HG03159 (cell line): ENCODE measurements around the gene NBEAL1.
"Not testable (repeated sequence)": the region's sequence is repeated elsewhere in the genome, so short reads cannot be mapped to it uniquely, and the experiment has no call there.

Experiments used
- ATAC-seq: cut with Tn5 transposase; IDR thresholded peaks from one replicate; pipeline ENCODE4 v1.9.1; 2021; ENCODE audit warnings: mild to moderate bottlenecking, moderate library complexity; ENCODE audit not compliant: unreplicated experiment

The NBEAL1 gene

DNA sequence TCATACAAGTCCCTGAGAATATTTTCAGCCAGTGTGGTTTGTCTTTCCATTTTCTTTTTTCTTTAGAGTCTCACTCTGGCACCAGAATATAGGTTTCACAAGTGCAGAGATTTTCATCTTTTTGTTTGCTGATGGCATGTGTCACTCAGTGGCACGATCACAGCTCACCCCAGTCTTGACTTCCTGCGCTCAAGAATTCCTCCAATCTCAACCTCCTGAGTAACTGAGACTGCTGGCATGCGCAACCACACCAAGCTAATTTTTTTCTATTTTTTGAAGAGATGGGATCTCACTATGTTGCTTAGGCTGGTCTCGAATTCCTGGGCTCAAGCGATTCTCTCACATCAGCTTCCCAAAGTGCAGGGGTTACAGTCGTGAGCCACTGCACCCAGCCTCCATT lies 23.9 kb downstream of the NBEAL1 start:
- no peak for ATAC-seq

DNA sequence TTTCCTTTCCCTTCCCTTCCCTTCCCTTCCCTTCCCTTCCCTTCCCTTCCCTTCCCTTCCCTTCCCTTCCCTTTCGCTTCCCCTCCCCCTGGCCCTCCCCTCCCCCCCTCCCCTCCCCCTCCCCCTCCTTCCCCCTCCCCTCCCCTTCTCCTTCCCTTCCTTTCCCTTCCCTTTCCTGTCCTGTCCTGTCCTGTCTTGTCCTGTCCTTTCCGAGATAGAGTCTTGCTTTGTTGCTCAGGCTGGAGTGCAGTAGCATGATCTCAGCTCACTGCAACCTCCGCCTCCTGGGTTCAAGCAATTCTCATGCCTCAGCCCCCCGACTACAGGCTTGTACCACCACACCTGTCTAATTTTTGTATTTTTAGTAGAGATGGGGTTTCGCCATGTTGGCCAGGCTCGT lies 24.5 kb downstream of the NBEAL1 start:
- ATAC-seq: not testable (repeated sequence)

DNA sequence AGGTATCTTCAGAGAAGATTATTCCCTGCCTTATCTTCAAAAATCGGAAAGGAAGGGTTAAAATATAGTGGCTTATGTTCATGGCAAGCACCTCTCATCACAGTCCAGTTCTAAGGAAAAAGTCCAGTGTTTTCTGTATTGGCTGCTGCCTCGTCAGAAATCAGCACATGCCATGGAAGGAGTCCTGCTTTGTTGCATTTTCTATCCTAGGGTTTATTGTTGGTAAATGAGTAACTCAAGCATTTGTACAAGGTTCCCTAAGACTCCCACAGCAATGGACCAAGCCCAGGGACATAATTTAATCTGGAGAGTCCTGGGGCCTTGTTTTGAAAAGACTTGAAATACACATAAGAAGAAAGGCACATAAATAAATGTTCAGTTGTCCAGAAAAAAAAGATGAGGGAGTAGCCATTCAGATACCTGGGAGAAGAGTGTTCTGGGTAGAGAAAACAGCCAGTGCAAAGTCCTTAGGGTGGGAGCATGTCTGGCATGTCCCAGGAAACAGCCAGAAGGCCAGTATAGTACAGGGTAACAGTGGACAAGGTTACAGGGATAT lies 26.4 kb downstream of the NBEAL1 start:
- no peak for ATAC-seq

DNA sequence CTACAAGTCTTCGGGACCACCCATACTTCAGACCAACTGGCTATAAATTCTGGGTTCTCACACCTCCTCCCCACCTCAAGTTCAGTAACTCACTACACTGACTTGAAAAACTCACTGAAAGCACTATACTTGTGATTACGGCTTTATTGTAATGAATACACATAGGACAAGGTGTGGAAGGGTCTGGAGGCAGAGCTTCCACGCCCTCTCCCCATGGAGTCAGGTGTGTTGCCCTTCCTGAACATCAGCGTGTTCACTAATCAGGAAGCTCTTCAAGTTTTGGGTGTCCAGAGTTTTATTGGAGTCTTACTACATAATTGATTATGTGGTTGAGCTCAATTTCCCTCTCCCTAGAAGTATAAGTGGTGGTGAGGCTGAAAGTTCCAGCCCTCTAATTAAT lies 27.5 kb downstream of the NBEAL1 start:
- ATAC-seq: no peak

DNA sequence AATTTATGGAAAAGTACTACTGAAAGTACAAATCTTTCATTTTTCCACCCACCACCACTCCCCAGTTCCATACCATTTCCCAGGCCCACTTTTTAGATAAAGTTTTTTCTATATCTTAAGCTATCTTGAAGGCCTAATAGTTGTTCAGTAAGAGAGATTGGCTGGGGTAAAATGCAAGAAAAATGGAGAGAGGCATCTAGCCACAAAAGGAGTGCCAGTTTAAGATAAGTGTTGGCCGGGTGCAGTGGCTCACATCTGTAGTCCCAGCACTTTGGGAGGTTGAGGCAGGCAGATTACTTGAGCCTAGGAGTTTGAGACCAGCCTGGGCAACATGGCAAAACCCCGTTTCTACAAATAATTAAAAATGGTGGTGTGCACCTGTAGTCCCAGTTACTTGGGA lies 28.6 kb downstream of the NBEAL1 start:
- no peak for ATAC-seq

DNA sequence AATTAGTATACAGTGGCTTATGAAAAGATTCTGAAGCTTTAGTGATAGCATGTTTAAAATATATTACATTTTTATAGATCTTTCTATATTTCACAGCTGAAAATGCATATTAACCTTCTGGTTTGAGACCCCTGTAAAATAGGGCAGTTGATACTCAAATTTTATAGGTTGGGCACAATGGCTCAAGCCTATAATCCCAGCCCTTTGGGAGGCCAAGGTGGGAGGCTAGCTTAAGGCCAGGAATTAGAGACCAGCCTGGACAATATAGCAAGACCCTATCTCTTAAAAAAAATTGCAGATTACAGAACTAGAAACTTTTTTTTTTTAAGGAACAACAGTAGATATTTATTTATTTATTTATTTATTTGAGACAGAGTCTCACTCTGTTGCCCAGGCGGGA lies 31.2 kb downstream of the NBEAL1 start:
- no peak for ATAC-seq

DNA sequence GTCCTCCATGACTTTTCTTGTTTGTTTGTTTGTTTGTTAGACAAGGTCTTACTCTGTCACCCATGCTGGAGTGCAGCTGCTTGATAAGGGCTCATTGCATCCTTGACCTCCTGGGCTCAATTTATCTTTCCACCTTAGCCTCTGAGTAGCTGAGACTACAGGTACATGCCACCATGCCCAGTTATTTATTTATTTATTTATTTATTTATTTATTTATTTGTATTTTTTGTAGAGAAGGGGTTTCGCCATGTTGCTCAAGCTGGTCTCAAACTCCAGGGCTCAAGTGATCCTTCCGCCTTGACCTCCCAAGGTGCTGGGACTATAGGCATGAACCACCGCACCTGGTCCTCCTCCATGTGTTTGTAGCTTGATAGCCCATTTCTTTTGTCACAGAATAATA lies 37.9 kb downstream of the NBEAL1 start:
- no peak for ATAC-seq

DNA sequence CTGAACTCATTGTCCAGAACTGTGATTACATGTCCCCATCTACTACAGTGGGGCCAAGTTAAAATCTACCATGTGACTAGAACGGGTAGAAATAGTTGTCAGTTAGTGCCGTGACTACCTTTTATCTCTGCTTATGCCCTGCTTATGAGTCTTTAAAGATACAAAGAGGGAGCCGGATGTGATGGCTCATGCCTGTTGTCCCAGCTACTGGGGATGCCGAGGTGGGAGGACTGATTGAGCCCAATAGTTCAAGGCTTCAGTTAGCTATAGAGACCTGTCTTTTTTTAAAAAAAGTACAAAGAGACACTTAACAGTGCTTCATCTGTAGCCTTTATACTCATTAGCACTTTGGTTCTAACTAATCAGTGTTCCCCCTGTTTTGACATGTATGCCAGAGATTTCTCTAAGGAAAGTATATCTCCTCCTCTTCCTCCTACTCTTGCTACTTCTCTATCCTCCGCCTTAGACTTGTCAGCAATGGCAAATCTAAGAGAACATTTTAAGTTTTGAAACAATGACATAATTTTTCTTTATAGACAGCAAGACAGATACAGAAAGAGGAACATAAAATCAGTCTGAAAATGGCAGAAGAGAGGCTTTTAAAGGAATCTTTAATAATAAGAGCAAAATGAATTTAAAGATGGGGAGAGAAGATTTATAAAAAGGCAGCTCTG lies 45.0 kb downstream of the NBEAL1 start:
- ATAC-seq: no peak

DNA sequence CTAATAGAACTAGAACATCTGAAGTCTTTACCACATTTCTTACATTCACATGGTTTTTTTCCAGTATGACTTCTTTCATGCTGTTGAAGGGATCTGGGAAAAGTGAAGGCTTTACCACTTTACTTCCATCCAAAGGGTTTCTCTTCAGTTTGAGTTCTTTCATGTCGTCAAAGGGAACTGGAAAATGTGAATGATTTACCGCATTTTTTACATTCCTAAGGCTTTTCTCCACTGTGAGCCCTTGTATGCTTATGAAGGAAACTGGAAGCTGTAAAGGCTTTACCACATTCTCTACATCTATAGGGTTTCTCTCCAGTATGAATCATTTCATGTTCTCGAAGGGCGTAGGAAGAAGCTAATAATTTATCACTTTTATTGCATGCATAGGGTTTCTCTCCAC lies 46.7 kb downstream of the NBEAL1 start:
- ATAC-seq: no peak

DNA sequence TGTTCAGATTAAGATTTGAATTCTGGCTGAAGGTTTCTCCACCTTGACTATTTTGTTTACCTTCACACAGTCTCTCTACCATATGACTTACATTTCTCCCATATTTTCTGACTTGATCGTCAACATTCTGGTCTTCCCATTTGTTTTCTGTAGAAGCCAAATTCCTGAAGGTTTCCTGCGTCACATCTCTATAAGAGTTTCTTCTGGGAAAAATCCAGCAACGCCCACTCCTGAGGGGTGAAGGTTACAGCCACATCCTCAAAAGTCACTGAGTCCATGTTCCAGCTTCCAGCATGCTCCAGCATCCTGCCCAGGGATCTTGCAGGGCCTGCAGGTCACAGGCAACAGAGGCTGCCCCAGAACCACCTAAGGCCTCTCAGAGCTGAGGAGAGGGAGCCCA lies 47.5 kb downstream of the NBEAL1 start:
- no peak for ATAC-seq

DNA sequence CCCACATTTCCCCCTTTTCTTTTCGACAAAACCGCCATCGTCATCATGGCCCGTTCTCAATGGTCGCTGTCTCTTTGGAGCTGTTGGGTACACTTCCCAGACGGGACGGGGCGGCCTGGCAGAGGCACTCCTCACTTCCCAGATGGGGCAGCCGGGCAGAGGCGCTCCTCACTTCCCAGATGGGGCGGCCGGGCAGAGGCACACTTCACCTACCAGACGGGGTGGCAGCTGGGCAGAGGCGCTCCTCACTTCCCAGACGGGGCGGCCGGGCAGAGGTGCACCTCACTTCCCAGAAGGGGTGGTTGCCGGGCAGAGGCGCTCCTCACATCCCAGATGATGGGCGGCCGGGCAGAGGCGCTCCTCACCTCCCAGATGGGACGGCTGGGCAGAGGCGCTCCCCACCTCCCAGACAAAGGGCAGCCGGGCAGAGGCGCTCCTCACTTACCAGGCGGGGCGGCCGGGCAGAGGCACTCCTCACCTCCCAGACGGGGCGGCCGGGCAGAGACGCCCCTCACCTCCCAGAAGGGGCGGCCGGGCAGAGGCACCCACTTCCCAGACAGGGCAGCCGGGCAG lies 51.9 kb downstream of the NBEAL1 start:
- not testable (repeated sequence) for ATAC-seq

DNA sequence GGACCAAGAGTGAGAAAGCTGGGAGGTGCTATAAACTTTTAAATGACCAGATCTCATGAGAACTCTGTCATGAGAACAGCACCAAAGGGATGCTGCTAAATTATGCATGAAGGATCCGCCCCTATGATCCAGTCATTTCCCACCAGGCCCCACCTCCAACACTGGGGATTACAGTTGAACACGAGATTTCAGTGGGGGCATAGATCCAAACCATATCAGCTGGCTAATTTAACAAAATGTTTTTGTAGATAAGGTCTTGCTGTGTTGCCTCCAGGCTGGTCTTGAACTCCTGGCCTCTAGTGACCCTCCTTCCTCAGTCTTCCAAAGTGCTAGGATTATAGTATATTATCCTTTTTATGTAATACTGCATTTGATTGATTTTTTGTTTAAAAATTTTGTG lies 56.0 kb downstream of the NBEAL1 start:
- no peak for ATAC-seq

DNA sequence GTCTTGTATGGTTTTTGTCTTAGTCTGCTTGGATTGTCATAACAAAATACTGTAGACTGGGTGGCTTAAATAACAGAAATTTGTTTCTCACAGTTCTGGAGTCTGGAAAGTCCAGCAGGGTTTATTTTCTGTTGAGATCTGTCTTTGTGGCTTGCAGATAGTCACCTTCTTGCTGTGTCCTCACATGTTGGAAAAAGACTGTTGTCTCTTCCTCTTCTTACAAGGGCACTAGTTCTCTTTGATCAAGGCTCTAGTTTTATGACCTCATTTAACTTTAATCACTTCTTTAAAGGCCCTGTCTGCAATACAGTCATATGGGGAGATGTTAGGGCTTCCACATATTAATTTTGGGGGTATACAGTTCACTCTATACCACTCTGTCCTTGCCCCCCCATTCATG lies 56.5 kb downstream of the NBEAL1 start:
- ATAC-seq: no peak

DNA sequence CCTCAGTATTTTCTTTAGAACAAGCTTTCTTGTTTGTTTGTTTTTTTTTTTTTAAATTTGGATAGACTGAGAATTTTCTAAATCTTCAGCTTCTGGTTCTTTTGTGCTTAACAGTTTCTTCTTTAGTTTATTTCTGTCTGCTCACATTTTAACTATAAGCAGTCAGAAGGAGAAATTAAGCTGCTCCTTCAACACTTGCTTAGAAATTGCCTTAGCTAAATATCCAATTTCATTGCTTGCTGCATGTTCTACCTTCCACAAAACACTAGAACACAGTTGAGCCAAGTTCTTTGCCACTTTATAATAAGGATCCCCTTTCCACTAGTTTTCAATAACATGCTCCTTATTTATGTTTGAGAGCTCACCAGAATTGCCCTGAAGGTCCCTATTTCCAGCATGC lies 57.7 kb downstream of the NBEAL1 start:
- ATAC-seq: no peak

DNA sequence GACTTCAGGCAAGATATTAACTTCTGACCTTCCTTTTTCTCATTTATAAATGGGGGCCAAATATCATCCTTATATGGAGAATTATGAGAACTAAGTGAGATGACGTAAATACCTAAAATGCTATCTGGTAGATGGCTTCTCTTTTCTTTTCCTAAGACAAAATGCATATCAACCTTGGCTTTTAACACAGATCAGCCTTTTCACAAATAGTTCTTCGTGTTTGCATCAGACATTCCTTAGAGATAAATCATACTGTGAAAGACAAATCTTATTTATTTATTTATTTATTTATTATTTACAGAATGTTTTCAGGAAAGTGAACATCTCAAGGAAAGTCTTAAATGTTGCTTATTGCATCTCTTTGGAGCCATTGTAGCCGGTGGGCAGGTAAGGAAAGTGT lies 62.8 kb downstream of the NBEAL1 start:
- no peak for ATAC-seq

DNA sequence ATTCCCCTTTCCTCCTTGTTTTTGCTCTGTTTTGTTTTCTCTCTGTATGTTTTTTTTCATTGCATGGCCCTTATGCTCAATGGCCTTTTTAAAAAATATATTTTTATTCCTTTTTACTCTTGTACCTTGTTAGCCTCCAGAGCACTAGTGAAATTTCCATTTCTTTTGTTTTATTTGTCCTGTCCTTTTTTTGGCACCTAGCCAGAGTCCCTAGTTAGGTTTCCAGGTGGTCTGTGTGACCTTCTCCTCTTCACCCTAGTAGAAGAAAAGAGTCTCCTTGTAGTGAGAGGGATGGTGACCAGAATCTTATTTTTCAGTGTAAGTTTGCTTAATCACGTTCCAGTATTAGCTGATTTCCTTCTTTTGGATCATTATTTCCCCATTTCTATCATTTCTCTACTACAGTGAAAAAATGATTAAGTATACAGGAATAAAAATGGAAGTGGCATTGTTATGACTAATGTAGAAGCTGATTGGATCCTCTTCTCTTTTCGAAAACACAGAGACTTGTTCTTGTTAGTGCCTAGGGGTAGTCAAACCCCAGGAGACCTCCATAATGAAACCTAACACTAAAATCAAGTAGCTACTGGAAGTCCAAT lies 65.9 kb downstream of the NBEAL1 start:
- no peak for ATAC-seq

DNA sequence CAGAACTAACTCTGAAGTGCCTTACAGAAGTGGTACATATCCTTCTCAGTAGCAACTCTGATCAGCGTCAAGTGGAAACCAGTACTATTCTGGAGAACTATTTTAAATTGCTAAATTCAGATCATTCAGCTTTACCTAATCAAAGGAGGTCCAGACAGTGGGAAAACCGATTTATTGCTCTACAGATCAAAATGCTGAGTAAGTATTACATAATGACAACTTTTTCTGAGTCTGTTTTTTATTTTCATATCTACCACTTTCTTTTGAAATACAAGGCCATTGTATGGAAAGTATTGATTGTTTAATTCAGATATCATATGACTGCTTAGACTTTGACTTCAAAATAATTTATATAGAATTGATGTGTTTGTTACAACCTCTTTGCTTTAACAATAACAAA lies 68.7 kb downstream of the NBEAL1 start:
- no peak for ATAC-seq

DNA sequence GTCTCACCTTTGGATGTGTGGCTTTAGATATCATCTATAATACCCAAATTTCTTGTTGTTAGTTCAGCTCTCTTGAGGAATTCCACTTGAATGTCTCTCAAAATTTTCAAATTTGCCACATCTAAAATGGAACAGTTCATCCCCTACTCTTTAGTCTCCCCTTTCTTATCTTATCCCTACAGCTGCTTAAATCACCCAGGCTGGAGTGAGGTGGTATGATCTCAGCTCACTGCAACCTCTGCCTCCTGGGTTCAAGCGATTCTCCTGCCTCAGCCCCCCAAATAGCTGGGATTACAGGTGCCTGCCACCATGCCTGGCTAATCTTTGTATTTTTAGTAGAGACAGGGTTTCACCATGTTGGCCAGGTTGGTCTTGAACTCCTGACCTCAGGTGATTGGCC lies 71.7 kb downstream of the NBEAL1 start:
- ATAC-seq: not testable (repeated sequence)

DNA sequence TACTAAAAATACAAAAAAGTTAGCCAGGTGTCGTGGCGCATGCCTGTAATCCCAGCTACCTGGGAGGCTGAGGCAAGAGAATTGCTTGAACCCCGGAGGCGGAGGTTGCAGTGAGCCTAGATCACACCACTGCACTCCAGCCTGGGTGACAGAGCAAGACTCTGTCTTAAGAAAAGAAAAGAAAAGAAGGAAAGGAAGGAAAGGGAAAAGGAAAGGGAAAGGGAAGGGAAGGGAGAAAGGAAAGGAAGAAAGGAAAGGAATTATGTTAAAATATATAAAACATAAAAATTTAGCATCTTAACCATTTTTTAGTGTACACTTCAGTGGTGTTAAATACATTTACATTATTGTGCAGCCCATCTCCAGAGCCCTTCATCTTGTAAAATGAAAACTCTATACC lies 76.0 kb downstream of the NBEAL1 start:
- ATAC-seq: not testable (repeated sequence)

DNA sequence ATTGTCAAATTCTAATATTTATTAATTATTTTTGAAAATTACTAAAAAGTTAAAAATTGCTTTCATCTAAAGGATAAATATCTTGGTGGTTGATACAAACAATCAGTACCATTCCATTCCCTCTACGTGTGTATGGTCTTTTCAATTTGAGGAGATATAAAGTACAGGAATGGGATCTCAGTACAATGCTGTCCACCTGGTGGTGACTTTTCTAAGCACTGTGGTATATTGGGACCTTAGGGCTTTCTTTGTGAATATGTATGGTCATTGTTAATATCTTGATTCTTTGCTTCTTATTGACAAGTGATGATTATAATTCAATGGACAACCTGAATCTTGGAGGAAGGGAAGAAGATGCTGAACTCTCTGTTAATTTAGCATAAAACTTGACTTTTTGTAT lies 83.1 kb downstream of the NBEAL1 start:
- ATAC-seq: no peak

DNA sequence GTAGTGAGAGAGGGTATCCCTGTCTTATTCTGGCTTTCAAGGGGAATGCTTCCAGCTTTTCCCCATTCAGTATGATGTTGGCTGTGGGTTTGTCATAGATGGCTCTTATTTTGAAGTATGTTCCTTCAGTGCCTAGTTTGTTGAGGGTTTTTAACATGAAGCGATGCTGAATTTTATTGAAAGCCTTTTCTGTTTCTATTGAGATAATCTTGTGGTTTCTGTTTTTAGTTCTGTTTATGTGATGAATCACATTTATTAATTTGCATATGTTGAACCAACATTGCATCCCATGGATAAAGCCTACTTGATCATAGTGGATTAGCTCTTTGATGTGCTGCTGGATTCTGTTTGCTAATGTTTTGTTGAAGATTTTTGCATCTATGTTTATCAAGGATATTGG lies 87.7 kb downstream of the NBEAL1 start:
- ATAC-seq: not testable (repeated sequence)

DNA sequence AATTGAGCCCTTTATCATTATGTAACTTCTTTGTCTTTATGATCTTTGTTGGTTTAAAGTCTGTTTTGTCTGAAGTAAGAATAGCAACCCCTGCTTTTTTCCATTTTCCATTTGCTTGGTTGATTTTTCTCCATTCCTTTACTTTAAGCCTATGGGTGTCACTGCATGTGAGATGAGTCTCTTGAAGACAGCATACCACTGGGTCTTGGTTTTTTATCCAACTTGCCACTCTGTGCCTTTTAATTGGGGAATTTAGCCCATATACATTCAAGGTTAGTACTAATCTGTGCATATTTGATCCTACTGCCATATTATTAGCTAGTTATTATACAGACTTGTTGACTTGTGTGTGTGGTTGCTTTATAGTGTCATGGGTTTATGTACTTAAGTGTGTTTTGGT lies 89.6 kb downstream of the NBEAL1 start:
- ATAC-seq: no peak
